ENCODE data around the gene SRRD.
"Not testable (repeated sequence)": the region's sequence is repeated elsewhere in the genome, so short reads cannot be mapped to it uniquely, and the experiment has no call there.

The SRRD gene

DNA sequence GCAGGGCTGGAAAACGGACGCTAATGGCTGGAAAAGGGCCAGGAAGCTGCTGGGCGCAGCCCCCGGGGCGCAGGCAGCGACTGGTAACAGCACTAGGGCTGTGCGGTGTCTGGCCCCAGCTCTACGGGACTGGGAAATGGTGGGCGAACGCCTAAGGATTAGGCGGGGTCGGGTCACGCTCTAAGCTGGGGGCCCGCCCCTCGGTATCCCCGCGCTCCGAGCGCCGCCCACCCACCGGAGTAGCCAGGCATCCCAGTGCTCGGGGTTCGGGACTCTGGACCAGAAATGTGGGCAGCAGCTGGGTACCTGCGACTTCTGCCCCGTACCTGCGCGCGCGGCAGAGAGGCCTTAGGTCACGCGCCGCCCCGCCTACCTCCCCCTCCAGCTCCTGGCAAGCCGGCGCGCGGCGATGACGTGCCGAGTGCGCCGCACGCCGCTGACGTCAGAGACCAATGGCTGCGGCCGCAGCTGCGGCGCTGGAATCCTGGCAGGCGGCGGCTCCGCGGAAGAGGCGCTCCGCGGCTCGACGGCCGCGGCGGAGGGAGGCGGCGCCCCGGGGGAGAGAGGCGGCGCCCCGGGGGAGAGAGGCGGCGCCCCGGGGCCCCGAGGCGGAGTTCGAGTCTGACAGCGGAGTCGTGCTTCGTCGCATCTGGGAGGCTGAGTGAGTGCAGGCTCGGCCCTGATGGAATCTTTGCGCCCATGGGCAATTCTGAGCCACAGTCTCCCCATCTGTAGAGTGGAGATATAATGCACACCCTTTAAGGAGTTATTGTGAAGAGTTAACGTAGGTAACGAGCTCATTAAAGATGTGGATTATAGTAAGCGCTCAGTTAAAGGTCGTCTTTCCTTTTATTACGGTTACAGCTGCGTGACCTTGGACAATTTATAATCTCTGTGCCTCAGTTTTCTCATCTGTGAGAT, at the start of gene SRRD, which contains the start of gene HPS4:
Gene SRRD (plus strand): TSS at position 439 of the 921 bp plus-strand sequence. CDS start 14 bp downstream, at position 453.
Gene HPS4 (minus strand): TSS at position 345 of the 921 bp plus-strand sequence. CDS start 2,021 bp downstream, outside the sequence.
- Histone ChIP-seq H3K36me3 (ENCODE audit: insufficient read depth, low read depth, low read length) (peaks cover 60% of the 10 kb centered on the region), H3K27ac (ENCODE audit: low read length) (peak within 1 kb of the TSS; percentile 90), H3K4me1 (ENCODE audit: insufficient read depth, low read length) (peaks cover 10% of the 10 kb centered on the region; the same call in 1 of the 2 replicates), H3K9ac (ENCODE audit: low read depth, low read length) (peak within 1 kb of the TSS; percentile 93), H3K27me3 (ENCODE audit: insufficient read depth, low read length) (no peaks in the 10 kb centered on the region), H3K4me3 (ENCODE audit: low read length) (peak within 1 kb of the TSS; percentile 99), H3K9me3 (ENCODE audit: insufficient read depth, low read depth, low read length) (no peaks in the 10 kb centered on the region)

DNA sequence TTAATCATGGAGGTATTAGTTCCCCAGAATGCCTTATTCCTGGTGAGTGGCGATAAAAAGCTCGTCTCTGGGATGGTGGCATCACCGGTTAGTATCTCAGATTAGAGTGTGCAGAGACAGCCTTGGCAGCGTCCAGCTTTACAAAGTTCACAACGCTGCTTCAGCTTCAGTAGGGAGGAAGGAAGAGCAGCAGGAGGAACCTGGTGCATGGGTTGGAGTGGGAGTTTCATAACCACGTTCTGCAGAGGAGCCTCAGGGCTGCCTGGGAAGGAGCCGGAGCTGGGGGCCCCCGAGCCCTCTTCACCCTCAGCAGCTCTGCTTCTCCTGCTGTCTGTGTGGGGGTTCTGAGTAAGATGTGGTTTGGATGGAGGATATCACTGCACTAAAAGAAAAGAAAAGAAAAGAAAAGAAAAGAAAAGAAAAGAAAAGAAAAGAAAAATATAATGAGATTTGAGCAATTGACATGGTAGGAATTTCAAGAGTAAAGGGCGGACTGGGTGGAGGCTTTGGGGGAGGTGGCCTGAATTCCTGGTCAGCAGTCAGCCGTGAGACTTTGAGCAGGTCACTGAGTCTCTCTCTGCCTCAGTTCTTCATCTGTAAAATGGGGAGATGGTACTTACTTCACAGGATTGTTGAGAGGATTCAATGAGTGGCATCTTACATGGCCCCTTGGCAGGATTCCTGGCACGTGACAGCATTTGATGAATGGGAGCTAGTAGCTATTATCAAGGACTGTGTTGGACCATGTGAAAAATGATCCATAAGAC, 48.2 kb upstream of the SRRD start:
- H3K27me3 ChIP-seq (ENCODE audit: insufficient read depth, low read length), result peaks cover 6% of the 10 kb centered on the region
- no peak overlapping the region for H3K27ac ChIP-seq (ENCODE audit: low read length)
- H3K9me3 ChIP-seq (ENCODE audit: insufficient read depth, low read depth, low read length), result no peaks in the 10 kb centered on the region
- H3K4me1 ChIP-seq (ENCODE audit: insufficient read depth, low read length), result no peaks in the 10 kb centered on the region
- peaks cover 15% of the 10 kb centered on the region; the same call in 1 of the 2 replicates for H3K36me3 ChIP-seq (ENCODE audit: insufficient read depth, low read depth, low read length)
- no peak overlapping the region for H3K4me3 ChIP-seq (ENCODE audit: low read length)
- H3K9ac ChIP-seq (ENCODE audit: low read depth, low read length), result no peak overlapping the region

- Histone ChIP-seq H3K9me3 (ENCODE audit: insufficient read depth, low read depth, low read length) (no peaks in the 10 kb centered on the region), H3K9ac (ENCODE audit: low read depth, low read length) (no peak overlapping the region), H3K4me1 (ENCODE audit: insufficient read depth, low read length) (no peaks in the 10 kb centered on the region), H3K27me3 (ENCODE audit: insufficient read depth, low read length) (no peaks in the 10 kb centered on the region), H3K36me3 (ENCODE audit: insufficient read depth, low read depth, low read length) (peaks cover 15% of the 10 kb centered on the region; the same call in 1 of the 2 replicates), H3K27ac (ENCODE audit: low read length) (no peak overlapping the region), H3K4me3 (ENCODE audit: low read length) (no peak overlapping the region)
Observed at GRCh38 chr22:26436903-26437515, 46.7 kb upstream of the SRRD start.

- Histone ChIP-seq H3K36me3 (ENCODE audit: insufficient read depth, low read depth, low read length) (peaks cover 15% of the 10 kb centered on the region; the same call in 1 of the 2 replicates), H3K9ac (ENCODE audit: low read depth, low read length) (no peak overlapping the region)
Observed at GRCh38 chr22:26437694-26438392, 45.8 kb upstream of the SRRD start.

DNA sequence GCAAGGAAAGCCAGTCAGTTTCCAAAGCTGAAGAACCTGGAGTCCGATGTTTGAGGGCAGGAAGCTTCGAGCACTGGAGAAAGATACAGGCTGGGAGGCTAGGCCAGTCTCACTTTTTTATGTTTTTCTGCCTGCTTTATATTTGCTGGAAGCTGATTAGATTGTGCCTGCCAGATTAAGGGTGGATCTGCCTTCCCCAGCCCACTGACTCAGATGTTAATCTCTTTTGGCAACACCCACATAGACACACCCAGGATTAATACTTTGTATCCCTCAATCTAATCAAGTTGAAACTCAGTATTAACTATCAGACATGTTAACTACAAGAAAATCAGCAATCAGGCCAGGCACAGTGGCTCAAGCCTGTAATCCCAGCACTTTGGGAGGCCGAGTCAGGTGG, 44.9 kb upstream of the SRRD start:
- not testable (repeated sequence) for H3K27ac ChIP-seq (ENCODE audit: low read length); H3K27me3 ChIP-seq (ENCODE audit: insufficient read depth, low read length); H3K9me3 ChIP-seq (ENCODE audit: insufficient read depth, low read depth, low read length); H3K4me1 ChIP-seq (ENCODE audit: insufficient read depth, low read length); H3K4me3 ChIP-seq (ENCODE audit: low read length); H3K9ac ChIP-seq (ENCODE audit: low read depth, low read length)
- H3K36me3 ChIP-seq (ENCODE audit: insufficient read depth, low read depth, low read length), result peaks cover 22% of the 10 kb centered on the region; the same call in 1 of the 2 replicates

More at GRCh38 chr22:26437694-26438392, 45.8 kb upstream of the SRRD start:
- Histone ChIP-seq H3K4me3 (ENCODE audit: low read length) (no peak overlapping the region), H3K9me3 (ENCODE audit: insufficient read depth, low read depth, low read length) (no peaks in the 10 kb centered on the region), H3K27me3 (ENCODE audit: insufficient read depth, low read length) (no peaks in the 10 kb centered on the region), H3K4me1 (ENCODE audit: insufficient read depth, low read length) (no peaks in the 10 kb centered on the region), H3K27ac (ENCODE audit: low read length) (no peak overlapping the region)

DNA sequence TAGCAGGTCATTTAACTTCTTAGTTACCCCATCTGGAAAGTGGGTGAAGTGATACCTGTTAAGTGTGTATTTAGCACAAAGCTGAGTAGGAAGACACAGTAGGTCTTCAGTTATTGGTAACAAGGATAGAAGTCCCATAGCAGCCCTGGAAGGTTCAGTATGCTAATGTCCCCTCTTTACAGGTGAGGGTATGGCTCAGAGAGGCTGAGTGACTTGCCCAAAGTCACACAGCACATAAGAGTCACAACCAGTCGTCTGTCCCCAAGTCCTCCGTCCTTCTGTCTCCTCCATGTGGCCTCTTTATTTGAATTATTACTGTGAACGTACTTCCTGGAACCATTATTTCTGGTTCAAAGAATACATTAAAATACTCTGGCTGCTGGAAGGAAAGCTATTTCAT, 44.1 kb upstream of the SRRD start:
- no peak overlapping the region for H3K9ac ChIP-seq (ENCODE audit: low read depth, low read length)
- H3K36me3 ChIP-seq (ENCODE audit: insufficient read depth, low read depth, low read length), result peaks cover 23% of the 10 kb centered on the region; the same call in 1 of the 2 replicates
- no peaks in the 10 kb centered on the region for H3K4me1 ChIP-seq (ENCODE audit: insufficient read depth, low read length)
- no peaks in the 10 kb centered on the region for H3K9me3 ChIP-seq (ENCODE audit: insufficient read depth, low read depth, low read length)
- no peak overlapping the region for H3K27ac ChIP-seq (ENCODE audit: low read length)
- H3K4me3 ChIP-seq (ENCODE audit: low read length), result no peak overlapping the region
- H3K27me3 ChIP-seq (ENCODE audit: insufficient read depth, low read length), result no peaks in the 10 kb centered on the region

DNA sequence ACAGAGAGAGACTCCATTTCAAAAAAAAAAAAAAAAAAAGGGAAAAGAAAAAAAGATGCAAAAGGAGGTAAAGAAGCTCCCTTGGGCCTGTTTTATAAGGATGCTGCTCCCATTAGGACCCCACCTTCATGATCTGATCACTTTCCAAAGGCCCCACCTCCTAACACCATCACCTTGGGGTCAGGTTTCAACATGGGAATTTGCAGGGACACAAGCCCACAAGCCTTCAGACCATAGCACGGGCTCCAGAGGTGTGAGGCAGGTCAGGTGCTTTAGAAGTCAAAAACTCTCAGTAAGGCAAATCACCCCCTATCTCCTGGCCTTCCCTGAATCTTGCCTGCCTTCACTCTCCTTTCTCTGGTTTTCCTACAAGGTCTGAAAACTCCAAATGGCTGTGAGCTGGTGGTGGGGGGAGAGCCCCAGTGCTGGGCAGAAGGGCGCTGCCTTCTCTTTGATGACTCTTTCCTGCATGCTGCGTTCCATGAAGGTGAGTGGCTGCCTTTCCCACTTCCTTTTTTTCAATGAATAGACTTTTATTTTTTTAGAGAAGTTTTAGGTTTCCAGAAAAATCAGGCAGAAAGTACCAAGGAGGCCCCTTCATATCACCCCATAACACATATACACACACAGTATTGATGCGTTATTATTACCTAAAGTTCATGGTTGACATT, 41.5 kb upstream of the SRRD start:
- H3K4me1 ChIP-seq (ENCODE audit: insufficient read depth, low read length), result no peaks in the 10 kb centered on the region
- H3K27me3 ChIP-seq (ENCODE audit: insufficient read depth, low read length), result no peaks in the 10 kb centered on the region
- H3K4me3 ChIP-seq (ENCODE audit: low read length), result no peak overlapping the region
- no peaks in the 10 kb centered on the region for H3K9me3 ChIP-seq (ENCODE audit: insufficient read depth, low read depth, low read length)
- no peak overlapping the region for H3K9ac ChIP-seq (ENCODE audit: low read depth, low read length)
- H3K27ac ChIP-seq (ENCODE audit: low read length), result no peak overlapping the region
- peaks cover 19% of the 10 kb centered on the region; the same call in 1 of the 2 replicates for H3K36me3 ChIP-seq (ENCODE audit: insufficient read depth, low read depth, low read length)

DNA sequence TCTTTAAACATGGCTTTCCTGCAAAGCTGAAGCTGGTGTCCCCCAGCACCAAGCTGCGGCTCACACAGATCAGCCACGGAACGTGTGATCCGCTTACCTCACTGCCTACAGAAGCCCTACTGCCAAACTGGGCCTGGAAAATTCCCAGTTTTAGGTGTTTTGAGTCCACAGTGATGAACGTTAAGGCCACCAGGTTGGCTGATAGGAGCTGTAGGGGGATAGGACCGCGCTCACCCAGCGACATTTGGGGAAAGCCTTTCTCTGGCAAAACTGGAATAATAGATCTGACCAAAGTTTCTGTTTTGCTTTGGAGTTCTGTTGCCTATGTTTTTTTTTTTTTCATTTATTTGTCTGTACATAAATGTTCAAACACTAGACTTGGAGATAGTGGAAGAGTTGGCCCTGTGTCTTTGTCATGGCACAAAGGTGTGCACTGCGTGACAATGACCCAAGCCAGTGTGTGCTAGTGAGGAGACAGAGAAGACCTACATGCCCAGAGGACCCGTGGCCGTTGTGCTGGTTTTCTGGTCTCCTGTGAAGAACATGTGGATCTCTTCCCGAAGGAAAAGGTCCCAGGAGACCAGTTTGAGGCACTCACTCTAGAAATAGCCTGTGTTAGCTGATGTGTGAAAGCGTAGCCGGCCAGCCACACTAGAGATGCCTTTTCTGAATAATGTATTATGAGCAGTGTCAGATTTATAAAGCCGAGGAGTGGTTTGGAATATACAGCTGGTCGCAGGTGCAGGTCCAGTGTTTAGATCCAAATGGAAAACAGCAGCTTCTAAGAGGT, 39.6 kb upstream of the SRRD start:
- no peaks in the 10 kb centered on the region for H3K4me1 ChIP-seq (ENCODE audit: insufficient read depth, low read length)
- peaks cover 19% of the 10 kb centered on the region; the same call in 1 of the 2 replicates for H3K36me3 ChIP-seq (ENCODE audit: insufficient read depth, low read depth, low read length)
- H3K27ac ChIP-seq (ENCODE audit: low read length), result no peak overlapping the region
- no peak overlapping the region for H3K4me3 ChIP-seq (ENCODE audit: low read length)
- H3K9ac ChIP-seq (ENCODE audit: low read depth, low read length), result no peak overlapping the region; the same call in 1 of the 2 replicates
- H3K27me3 ChIP-seq (ENCODE audit: insufficient read depth, low read length), result no peaks in the 10 kb centered on the region
- H3K9me3 ChIP-seq (ENCODE audit: insufficient read depth, low read depth, low read length), result no peaks in the 10 kb centered on the region

- H3K4me1 ChIP-seq (ENCODE audit: insufficient read depth, low read length), result no peaks in the 10 kb centered on the region
- H3K9me3 ChIP-seq (ENCODE audit: insufficient read depth, low read depth, low read length), result no peaks in the 10 kb centered on the region
- peaks cover 20% of the 10 kb centered on the region; the same call in 1 of the 2 replicates for H3K36me3 ChIP-seq (ENCODE audit: insufficient read depth, low read depth, low read length)
- H3K27me3 ChIP-seq (ENCODE audit: insufficient read depth, low read length), result no peaks in the 10 kb centered on the region
- no peak overlapping the region for H3K4me3 ChIP-seq (ENCODE audit: low read length)
- H3K27ac ChIP-seq (ENCODE audit: low read length), result no peak overlapping the region
- no peak overlapping the region for H3K9ac ChIP-seq (ENCODE audit: low read depth, low read length)
Observed at GRCh38 chr22:26444777-26445176, 38.9 kb upstream of the SRRD start.

Measured in iPS-20b (cell line).